Skeletal muscle tissue (tissue), 4 donors: ENCODE data around the gene PPM1J. TPM values are rescaled to one million over a fixed set of nuclear protein-coding genes. Genes with fewer than 3 reads are reported as not detected.

Source experiments
- H3K27ac ChIP-seq: one replicate; pipeline ENCODE4 v1.7.0; 2013; ENCODE audit warnings: mild to moderate bottlenecking, low read depth, low read length, inconsistent platforms
- H3K27me3 ChIP-seq, 3 donors: one replicate each; pipeline ENCODE4 v1.7.0; 2013; ENCODE audit warnings: low read length in 3 of 3; ENCODE audit not compliant: control insufficient read depth in 3 of 3, insufficient read depth in 3 of 3
- H3K36me3 ChIP-seq, 3 donors: one replicate each; pipeline ENCODE4 v1.7.0; 2013; ENCODE audit warnings: low read length in 3 of 3; ENCODE audit not compliant: control insufficient read depth in 3 of 3, insufficient read depth in 3 of 3
- H3K4me1 ChIP-seq, 3 donors: one replicate each; pipeline ENCODE4 v1.7.0; 2013; ENCODE audit warnings: low read length in 3 of 3, mild to moderate bottlenecking in 3 of 3; ENCODE audit not compliant: control insufficient read depth in 3 of 3, insufficient read depth in 3 of 3
- H3K4me3 ChIP-seq, 3 donors: one replicate each; pipeline ENCODE4 v1.7.0; 2013; ENCODE audit warnings: low read length in 3 of 3
- H3K9ac ChIP-seq, 3 donors: one replicate each; pipeline ENCODE4 v1.7.0; 2013; ENCODE audit warnings: low read length in 3 of 3, mild to moderate bottlenecking in 3 of 3, moderate library complexity in 2 of 3, low read depth in 1 of 3
- H3K9me3 ChIP-seq, 3 donors: one replicate each; pipeline ENCODE4 v1.7.0; 2013; ENCODE audit warnings: low read length in 3 of 3; ENCODE audit not compliant: control insufficient read depth in 3 of 3
- total RNA-seq: library from RNA; depleted of rRNA; stranded (reverse); fragments of >200 nt; gene quantifications from one replicate; pipeline ENCODE4 v1.2.3, GENCODE V29; 2014
- donor health status: Osteomylitis.

PPM1J gene
- total RNA-seq, 1 donor from 2014 or later, result 1.0 TPM

- Histone ChIP-seq H3K27me3 (no peaks in the 10 kb centered on the region), H3K9ac (no peak overlapping the region), H3K27ac (no peak overlapping the region), H3K9me3 (no peaks in the 10 kb centered on the region), H3K36me3 (peaks cover 32 to 56% (median 36%) of the 10 kb centered on the region in 3 donors), H3K4me1 (peaks cover 4 to 13% (median 6%) of the 10 kb centered on the region in 3 donors), H3K4me3 (no peak overlapping the region)
Measured at GRCh38 chr1:112692681-112693080, 22.5 kb downstream of the PPM1J start.

DNA sequence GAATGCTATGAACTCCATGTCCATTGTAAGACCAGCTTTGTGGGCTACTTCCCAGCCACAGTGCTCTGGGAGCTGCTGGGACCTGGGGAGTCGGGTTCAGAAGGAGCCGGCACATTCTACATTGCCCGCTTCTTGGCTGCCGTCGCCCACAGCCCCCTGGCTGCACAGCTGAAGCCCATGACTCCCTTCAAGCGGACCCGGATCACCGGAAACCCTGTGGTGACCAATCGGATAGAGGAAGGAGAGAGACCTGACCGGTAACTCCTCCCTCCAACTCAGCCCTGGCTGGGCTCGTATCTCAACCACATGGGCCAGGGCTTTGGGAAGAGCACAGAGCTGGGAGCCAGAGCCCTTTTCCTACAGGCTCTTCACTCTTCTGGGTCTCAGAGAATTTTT lies 25.3 kb downstream of the PPM1J start:
- Histone ChIP-seq H3K4me3 (no peak overlapping the region), H3K27ac (peak overlapping the region; percentile 19), H3K36me3 (peaks cover 23 to 41% (median 24%) of the 10 kb centered on the region in 3 donors)

DNA sequence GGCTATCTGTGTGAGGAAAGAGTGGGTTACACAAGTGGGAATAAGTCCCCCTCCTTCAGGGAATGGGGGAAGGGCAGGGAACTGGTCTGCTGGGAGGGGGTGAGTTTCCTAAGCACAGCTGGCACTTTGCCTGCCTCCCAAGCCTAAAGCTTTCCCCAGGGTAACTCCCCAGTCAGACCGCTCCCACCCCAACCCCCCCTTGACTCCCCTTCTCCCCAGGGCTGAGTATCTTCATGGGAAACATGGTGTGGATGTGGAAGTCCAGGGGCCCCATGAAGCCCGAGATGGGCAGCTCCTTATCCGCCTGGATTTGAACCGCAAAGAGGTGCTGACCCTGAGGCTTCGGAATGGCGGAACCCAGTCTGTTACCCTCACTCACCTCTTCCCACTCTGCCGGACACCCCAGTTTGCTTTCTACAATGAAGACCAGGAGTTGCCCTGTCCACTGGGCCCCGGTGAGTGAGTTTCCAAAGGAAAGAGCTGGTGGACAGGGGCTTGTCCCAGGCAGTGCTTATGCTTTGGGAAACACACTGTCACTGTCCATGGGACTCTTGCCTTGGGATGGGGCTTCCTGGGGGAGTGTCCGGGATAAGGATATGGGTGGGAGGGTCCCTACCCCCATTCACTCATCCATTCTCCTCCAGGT lies 25.8 kb downstream of the PPM1J start:
- peak overlapping the region; percentile 51 for H3K27ac ChIP-seq
- no peak overlapping the region for H3K4me3 ChIP-seq
- H3K4me1 ChIP-seq, result peaks cover 4 to 13% (median 6%) of the 10 kb centered on the region in 3 donors
- H3K9ac ChIP-seq, result peak overlapping the region in 1 of 3 donors; percentile 40
- no peaks in the 10 kb centered on the region for H3K27me3 ChIP-seq
- peaks cover 17 to 36% (median 24%) of the 10 kb centered on the region in 3 donors for H3K36me3 ChIP-seq
- no peaks in the 10 kb centered on the region for H3K9me3 ChIP-seq

More for the DNA sequence above, 25.3 kb downstream of the PPM1J start:
- Histone ChIP-seq H3K9me3 (no peaks in the 10 kb centered on the region), H3K4me1 (peaks cover 4 to 13% (median 6%) of the 10 kb centered on the region in 3 donors), H3K9ac (no peak overlapping the region), H3K27me3 (no peaks in the 10 kb centered on the region)

- Histone ChIP-seq H3K4me3 (no peak overlapping the region), H3K4me1 (peaks cover 4 to 13% (median 6%) of the 10 kb centered on the region in 3 donors), H3K36me3 (peaks cover 12 to 32% (median 22%) of the 10 kb centered on the region in 3 donors), H3K27me3 (no peaks in the 10 kb centered on the region), H3K9me3 (no peaks in the 10 kb centered on the region), H3K9ac (peak overlapping the region in 2 of 3 donors; percentile 40 to 45), H3K27ac (peak overlapping the region; percentile 51)
Measured at GRCh38 chr1:112688781-112689193, 26.3 kb downstream of the PPM1J start.

DNA sequence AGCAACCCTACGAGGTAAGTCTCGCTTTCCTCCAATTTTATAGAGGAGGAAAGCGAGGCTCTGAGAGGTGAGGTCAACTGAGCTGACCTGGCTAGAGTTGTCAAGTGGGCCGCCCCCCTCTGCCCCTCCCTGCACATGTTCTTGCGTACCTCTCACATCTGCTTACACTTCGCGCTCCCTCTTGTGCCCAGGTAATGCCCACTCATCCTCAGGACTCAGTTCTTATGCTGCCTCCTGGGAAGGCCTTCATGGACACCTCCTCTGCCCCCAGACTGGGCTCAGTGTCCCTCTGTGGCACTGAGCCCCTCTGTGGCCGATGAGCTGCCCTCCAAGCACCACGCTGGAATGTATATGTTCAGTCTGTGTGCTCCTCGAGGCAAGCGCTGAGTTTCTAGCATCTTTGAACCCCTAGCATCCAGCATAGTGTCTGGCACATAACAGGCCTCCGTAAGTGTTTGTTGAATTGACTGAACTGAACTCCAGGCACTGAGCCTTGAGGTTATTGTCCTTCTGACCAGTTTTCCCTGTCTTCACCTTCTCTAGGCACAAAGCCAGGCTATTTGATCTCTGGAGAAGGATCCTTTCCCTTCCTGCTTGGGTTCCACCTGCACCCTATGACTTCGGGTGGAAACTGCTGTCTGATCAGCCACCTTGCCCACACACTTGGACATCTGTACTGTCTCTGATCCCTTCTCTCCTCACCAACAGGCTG lies 27.2 kb downstream of the PPM1J start:
- no peaks in the 10 kb centered on the region for H3K9me3 ChIP-seq
- peaks cover 4 to 13% (median 6%) of the 10 kb centered on the region in 3 donors for H3K4me1 ChIP-seq
- H3K36me3 ChIP-seq, result peaks cover 10 to 26% (median 16%) of the 10 kb centered on the region in 3 donors
- peak overlapping the region; percentile 51 for H3K27ac ChIP-seq
- no peaks in the 10 kb centered on the region for H3K27me3 ChIP-seq
- no peak overlapping the region for H3K4me3 ChIP-seq
- H3K9ac ChIP-seq, result peak overlapping the region in 2 of 3 donors; percentile 45 to 54

DNA sequence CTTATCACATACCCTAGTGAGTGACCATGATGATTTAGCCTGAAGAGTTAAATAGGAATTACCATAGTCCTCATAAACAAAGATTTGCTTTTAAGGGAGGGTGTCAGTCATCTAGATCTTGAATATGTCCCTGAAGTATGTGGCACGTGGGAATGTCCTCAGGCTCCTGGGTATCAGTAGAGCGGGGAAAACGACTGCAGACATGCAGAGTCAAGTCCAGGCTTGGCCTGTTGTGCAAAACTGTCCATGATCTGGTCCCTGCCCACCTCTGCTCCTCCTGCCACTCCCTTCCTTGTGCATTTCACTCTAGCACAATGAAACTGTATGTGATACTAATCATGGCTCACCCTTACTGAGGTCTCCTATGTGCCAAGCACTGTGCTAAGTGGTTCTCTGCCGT lies 27.8 kb downstream of the PPM1J start:
- Histone ChIP-seq H3K9ac (no peak overlapping the region), H3K27me3 (no peaks in the 10 kb centered on the region), H3K27ac (no peak overlapping the region), H3K9me3 (no peaks in the 10 kb centered on the region), H3K4me1 (peaks cover 4 to 13% (median 6%) of the 10 kb centered on the region in 3 donors), H3K36me3 (peaks cover 7 to 20% (median 10%) of the 10 kb centered on the region in 3 donors), H3K4me3 (no peak overlapping the region)

DNA sequence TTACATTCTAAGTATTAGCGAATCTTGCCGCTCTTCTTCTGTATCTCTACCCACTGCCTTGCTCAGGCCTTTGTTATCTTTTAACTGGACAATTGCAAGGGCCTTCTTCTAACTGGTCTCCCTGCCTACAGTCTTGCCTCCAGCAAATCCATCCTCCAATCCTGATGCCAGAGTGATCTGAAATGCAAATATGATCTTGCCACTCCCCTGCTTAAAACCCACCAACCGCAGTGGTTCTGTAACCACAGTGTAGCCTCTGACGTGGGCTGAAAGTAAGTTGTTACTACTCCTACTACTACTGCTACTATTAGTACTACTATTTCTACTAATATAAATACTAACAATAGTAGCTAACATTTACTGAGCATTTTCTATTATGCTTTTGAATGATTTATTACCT lies 28.3 kb downstream of the PPM1J start:
- Histone ChIP-seq H3K9me3 (no peaks in the 10 kb centered on the region), H3K27ac (no peak overlapping the region), H3K36me3 (peaks cover 4 to 17% (median 6%) of the 10 kb centered on the region in 3 donors), H3K9ac (no peak overlapping the region), H3K4me1 (peaks cover 4 to 13% (median 6%) of the 10 kb centered on the region in 3 donors), H3K27me3 (no peaks in the 10 kb centered on the region), H3K4me3 (no peak overlapping the region)

GRCh38 chr1:112686417-112686816 lies 28.7 kb downstream of the PPM1J start:
- Histone ChIP-seq H3K27me3 (no peaks in the 10 kb centered on the region), H3K4me1 (peaks cover 4 to 13% (median 6%) of the 10 kb centered on the region in 3 donors), H3K4me3 (no peak overlapping the region), H3K9ac (no peak overlapping the region), H3K27ac (no peak overlapping the region), H3K9me3 (no peaks in the 10 kb centered on the region), H3K36me3 (peaks cover 0 to 13% (median 3%) of the 10 kb centered on the region in 3 donors)

DNA sequence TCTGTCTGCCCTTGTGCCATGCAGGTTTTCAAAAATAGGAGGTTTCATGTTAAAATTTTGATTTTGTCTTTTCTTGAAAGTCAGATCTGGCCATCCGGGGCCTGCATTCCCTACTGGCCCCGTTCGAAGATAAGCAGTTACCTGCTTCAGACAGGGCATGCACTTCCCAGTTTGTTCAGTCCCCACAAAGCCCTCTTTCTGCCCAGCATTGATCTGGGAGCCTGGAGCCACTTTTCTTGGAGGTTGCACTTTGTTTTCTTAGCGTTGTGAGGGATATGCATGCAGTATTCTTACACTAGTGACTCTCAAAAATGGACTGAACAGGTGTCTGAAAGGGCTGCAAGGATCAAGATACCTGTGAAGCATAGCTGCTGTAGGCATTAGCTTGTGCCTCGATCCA lies 29.2 kb downstream of the PPM1J start:
- H3K27ac ChIP-seq, result no peak overlapping the region
- no peaks in the 10 kb centered on the region for H3K27me3 ChIP-seq
- H3K4me1 ChIP-seq, result peaks cover 4 to 13% (median 6%) of the 10 kb centered on the region in 3 donors
- H3K9me3 ChIP-seq, result no peaks in the 10 kb centered on the region
- peaks cover 0 to 12% (median 3%) of the 10 kb centered on the region in 3 donors for H3K36me3 ChIP-seq
- H3K9ac ChIP-seq, result no peak overlapping the region
- no peak overlapping the region for H3K4me3 ChIP-seq

DNA sequence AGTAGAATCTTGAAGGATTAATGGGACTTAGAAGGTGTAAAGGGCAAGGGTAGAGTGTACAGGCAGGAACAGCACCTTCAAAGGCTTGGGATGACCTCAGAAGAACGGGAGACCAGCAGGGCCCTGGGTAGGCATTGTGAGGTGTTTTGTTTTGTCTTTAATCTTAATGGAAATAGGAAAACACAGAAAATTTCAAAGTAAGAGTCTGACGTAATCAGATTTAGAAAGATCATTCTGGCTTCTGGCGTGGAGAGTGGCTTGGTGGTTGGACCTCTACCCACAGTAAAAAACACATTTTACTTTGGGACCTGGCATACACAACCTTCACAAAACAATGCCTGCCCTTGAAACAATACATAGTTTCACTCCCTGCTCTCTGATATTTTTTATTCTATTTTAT lies 36.5 kb downstream of the PPM1J start:
- peaks cover 16 to 19% (median 18%) of the 10 kb centered on the region in 3 donors for H3K4me1 ChIP-seq
- H3K27me3 ChIP-seq, result no peaks in the 10 kb centered on the region
- H3K9me3 ChIP-seq, result no peaks in the 10 kb centered on the region
- no peak overlapping the region for H3K27ac ChIP-seq
- H3K36me3 ChIP-seq, result no peaks in the 10 kb centered on the region
- no peak overlapping the region for H3K4me3 ChIP-seq
- no peak overlapping the region for H3K9ac ChIP-seq
